HUES48 (cell line): ENCODE results near the gene MAP4K2.

Source experiments
- H3K27ac ChIP-seq: one replicate; pipeline ENCODE4 v1.7.0; 2013; ENCODE audit warnings: low read depth, low read length, inconsistent platforms
- H3K27me3 ChIP-seq: 2 replicates; pipeline ENCODE4 v1.6.1; 2013; ENCODE audit warnings: mild to moderate bottlenecking, low read length; ENCODE audit not compliant: control insufficient read depth, insufficient read depth
- H3K36me3 ChIP-seq: 2 replicates; pipeline ENCODE4 v1.6.1; 2013; ENCODE audit warnings: low read length; ENCODE audit not compliant: control insufficient read depth, insufficient read depth
- H3K4me1 ChIP-seq: 2 replicates; pipeline ENCODE4 v1.6.1; 2013; ENCODE audit warnings: mild to moderate bottlenecking, low read length; ENCODE audit not compliant: control insufficient read depth, insufficient read depth
- H3K4me3 ChIP-seq: 2 replicates; pipeline ENCODE4 v1.5.1; 2013; ENCODE audit warnings: mild to moderate bottlenecking, low read depth, low read length
- H3K9ac ChIP-seq: 2 replicates; pipeline ENCODE4 v1.6.1; 2013; ENCODE audit warnings: mild to moderate bottlenecking, low read depth, low read length, moderate library complexity
- H3K9me3 ChIP-seq: 2 replicates; pipeline ENCODE4 v1.6.1; 2013; ENCODE audit warnings: low read length; ENCODE audit not compliant: control insufficient read depth, insufficient read depth

The MAP4K2 gene

GRCh38 chr11:64762674-64763525, 40.1 kb downstream of the MAP4K2 start:
- Histone ChIP-seq H3K4me1 (peaks cover 62% of the 10 kb centered on the region), H3K36me3 (peaks cover 41% of the 10 kb centered on the region)

GRCh38 chr11:64762277-64762673, 40.7 kb downstream of the MAP4K2 start:
- H3K9ac ChIP-seq, result peak overlapping the region; percentile 57
- H3K9me3 ChIP-seq, result no peaks in the 10 kb centered on the region
- H3K36me3 ChIP-seq, result peaks cover 35% of the 10 kb centered on the region
- H3K4me3 ChIP-seq, result 0 out of 2 replicates have a peak overlapping the region, but pooled peaks have one; percentile 29
- H3K27ac ChIP-seq, result peak overlapping the region; percentile 98
- H3K4me1 ChIP-seq, result peaks cover 62% of the 10 kb centered on the region
- H3K27me3 ChIP-seq, result no peaks in the 10 kb centered on the region

More at GRCh38 chr11:64762674-64763525, 40.1 kb downstream of the MAP4K2 start:
- Histone ChIP-seq H3K27me3 (no peaks in the 10 kb centered on the region), H3K27ac (peak overlapping the region; percentile 98), H3K9ac (peak overlapping the region; percentile 57), H3K4me3 (peak overlapping the region; percentile 34), H3K9me3 (no peaks in the 10 kb centered on the region)

- Histone ChIP-seq H3K36me3 (peaks cover 24% of the 10 kb centered on the region), H3K9me3 (no peaks in the 10 kb centered on the region), H3K9ac (no peak overlapping the region), H3K4me3 (no peak overlapping the region), H3K27me3 (no peaks in the 10 kb centered on the region), H3K27ac (peak overlapping the region; percentile 86), H3K4me1 (peaks cover 62% of the 10 kb centered on the region)
These were observed 42.1 kb downstream of the MAP4K2 start for GRCh38 chr11:64760759-64761420.

GRCh38 chr11:64759722-64760719, 43.0 kb downstream of the MAP4K2 start, which contains the start of gene PYGM:
Gene PYGM (minus strand): TSS chr11:64759974. CDS start chr11:64759898, 76 bp downstream.
- Histone ChIP-seq H3K9me3 (no peaks in the 10 kb centered on the region), H3K27ac (peak within 1 kb of the TSS; percentile 86), H3K4me3 (no peak within 1 kb of the TSS), H3K9ac (no peak within 1 kb of the TSS), H3K36me3 (peaks cover 15% of the 10 kb centered on the region), H3K4me1 (peaks cover 56% of the 10 kb centered on the region), H3K27me3 (no peaks in the 10 kb centered on the region)

GRCh38 chr11:64759131-64759721, 43.8 kb downstream of the MAP4K2 start:
- Histone ChIP-seq H3K9me3 (no peaks in the 10 kb centered on the region), H3K4me3 (no peak overlapping the region), H3K9ac (no peak overlapping the region), H3K4me1 (peaks cover 48% of the 10 kb centered on the region), H3K27me3 (no peaks in the 10 kb centered on the region), H3K27ac (peak overlapping the region; percentile 86), H3K36me3 (peaks cover 7% of the 10 kb centered on the region)

GRCh38 chr11:64758330-64759079, 44.5 kb downstream of the MAP4K2 start:
- Histone ChIP-seq H3K9me3 (no peaks in the 10 kb centered on the region), H3K9ac (no peak overlapping the region), H3K4me3 (no peak overlapping the region), H3K36me3 (no peaks in the 10 kb centered on the region), H3K27me3 (no peaks in the 10 kb centered on the region), H3K4me1 (peaks cover 41% of the 10 kb centered on the region), H3K27ac (no peak overlapping the region)

GRCh38 chr11:64757549-64758329, 45.3 kb downstream of the MAP4K2 start:
- no peaks in the 10 kb centered on the region for H3K9me3 ChIP-seq
- no peak overlapping the region for H3K4me3 ChIP-seq
- H3K4me1 ChIP-seq, result peaks cover 34% of the 10 kb centered on the region
- no peak overlapping the region for H3K9ac ChIP-seq
- H3K27me3 ChIP-seq, result no peaks in the 10 kb centered on the region
- no peak overlapping the region for H3K27ac ChIP-seq
- no peaks in the 10 kb centered on the region for H3K36me3 ChIP-seq

- no peak overlapping the region for H3K27ac ChIP-seq
- H3K9me3 ChIP-seq, result no peaks in the 10 kb centered on the region
- no peaks in the 10 kb centered on the region for H3K27me3 ChIP-seq
- peaks cover 18% of the 10 kb centered on the region for H3K4me1 ChIP-seq
- no peaks in the 10 kb centered on the region for H3K36me3 ChIP-seq
- no peak overlapping the region for H3K9ac ChIP-seq
- H3K4me3 ChIP-seq, result no peak overlapping the region
These were observed 47.2 kb downstream of the MAP4K2 start for GRCh38 chr11:64755681-64756361.
